ENCODE results near the gene ABI3BP. TPM values are rescaled to one million over a fixed set of nuclear protein-coding genes. Genes with fewer than 3 reads are reported as not detected.
"Not testable (repeated sequence)": the region's sequence is repeated elsewhere in the genome, so short reads cannot be mapped to it uniquely, and the experiment has no call there.

Gene ABI3BP
- total RNA-seq, 1 experiment from 2014 or later = 0.17 TPM

DNA sequence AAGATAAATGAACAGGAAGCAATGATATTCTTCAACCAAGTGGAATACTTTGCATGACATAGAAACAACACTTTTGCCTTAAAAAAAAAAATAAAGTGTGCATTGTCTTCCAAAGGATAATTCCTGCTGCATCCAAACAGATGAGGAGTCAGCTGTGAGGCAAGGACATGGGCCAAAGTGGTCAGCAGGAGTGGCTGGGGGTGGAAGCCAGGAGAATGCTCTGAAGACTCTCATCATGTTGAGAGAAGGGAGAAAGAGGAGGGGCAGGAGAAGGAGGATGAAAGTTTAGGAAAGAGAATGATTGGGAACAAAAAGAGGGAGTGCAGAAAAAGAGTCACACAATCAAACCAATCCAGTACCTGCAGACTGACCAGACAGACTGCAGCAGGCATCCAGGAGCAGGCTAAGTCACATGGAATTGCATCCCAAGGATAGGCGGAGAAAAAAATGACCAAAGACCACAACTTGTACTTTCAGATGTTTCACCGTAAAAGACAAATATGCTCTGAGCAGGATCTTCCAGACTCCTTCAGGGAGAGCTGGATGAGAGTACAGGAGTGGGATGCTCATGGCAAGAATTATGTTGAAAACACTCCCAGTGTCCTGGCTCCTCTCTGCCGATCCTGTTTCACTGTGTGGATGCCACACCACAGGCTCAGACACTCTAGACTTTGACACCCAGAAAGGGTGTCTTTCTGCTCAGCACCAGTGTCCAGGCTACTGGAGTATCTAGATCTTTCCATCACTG lies 11.9 kb downstream of the ABI3BP start:
- no peak for DNase-seq (ENCODE audit: low read depth)

DNA sequence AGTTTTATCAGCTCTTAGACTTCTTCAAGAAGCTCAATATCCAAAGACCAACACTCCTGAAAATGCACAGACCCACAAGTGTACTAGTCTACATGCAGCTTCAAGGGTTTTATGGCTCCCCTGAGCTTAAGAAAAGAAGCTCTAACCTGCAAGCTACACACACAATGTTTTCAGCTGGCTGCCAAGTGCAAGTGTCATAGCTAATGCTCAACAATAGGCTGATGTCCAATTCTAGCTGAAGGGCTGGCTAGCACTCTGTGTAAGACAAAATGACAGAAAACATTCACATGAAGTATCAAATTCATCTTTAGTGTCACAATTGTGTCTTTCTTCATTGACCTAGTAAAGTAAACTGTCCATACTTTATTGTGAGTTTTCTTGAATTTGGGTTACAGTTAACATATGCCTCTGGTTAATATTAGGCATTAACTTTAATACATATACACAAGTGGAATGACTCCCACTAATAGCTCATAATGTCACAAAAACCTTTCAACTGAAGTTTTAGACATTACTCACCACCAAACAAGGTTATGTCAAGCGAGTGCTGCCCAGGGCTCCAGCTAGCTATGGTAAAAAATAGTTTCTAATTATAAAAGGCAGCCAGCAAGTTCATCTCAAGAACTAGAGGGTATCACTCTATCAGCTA lies 15.1 kb downstream of the ABI3BP start:
- no peak for DNase-seq (ENCODE audit: low read depth)

DNA sequence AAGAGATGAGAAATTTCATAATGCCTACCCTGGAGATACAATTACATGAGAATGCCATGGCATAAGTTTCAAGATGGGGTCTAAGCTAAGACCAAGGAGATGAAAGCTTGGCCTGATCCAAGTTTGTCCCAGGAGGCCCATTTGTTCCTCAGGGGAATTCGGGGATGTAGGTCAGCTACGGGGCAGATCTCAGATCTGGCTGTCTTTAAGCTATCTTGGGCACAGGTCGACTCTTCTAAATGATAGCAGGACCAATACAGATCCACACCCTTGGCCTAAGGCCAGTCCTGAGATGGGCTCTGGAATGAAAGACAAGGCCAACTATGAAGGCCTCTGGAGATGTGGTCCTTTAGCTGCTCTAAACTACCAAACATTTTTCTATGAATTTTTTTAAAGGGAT lies 16.6 kb downstream of the ABI3BP start:
- no peak for DNase-seq (ENCODE audit: low read depth)

DNA sequence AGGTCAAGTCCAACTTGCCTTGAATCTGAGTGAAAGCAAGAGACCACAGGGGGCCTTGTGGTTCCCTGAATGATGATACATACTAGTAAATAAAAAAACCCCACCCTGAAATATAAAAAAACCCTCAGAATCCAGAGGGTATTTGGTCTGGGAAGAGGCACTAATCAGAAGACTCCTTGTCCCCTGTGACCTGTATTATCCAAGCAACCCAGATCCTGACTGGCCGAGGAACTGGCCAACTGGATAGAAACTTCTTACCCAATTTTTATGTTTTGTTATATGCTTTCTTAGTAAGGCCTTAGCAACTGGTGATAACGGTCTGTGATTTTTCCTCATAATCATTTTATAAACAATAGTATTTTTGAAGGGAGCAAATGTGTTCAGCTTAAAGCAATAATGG lies 17.5 kb downstream of the ABI3BP start:
- DNase-seq (ENCODE audit: low read depth) = no peak

DNA sequence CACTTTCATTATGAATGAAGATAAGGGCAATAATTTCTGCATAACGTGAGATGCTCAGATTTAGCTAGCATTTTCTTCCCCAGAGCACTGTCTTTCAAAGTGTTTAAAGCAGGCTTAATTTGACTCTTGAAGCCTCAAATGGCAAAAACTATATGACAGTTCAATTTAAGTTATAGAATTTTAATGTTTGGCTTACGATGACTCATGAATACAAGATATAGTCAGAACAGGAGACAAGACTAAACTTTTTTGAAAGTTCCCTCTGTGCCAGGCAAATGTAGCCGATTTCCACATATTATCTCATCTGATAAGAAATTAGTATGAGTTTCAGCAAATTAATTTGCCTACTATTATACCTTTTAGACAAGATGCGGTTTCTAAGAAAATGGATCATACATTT lies 19.6 kb downstream of the ABI3BP start:
- no peak for DNase-seq (ENCODE audit: low read depth)

DNA sequence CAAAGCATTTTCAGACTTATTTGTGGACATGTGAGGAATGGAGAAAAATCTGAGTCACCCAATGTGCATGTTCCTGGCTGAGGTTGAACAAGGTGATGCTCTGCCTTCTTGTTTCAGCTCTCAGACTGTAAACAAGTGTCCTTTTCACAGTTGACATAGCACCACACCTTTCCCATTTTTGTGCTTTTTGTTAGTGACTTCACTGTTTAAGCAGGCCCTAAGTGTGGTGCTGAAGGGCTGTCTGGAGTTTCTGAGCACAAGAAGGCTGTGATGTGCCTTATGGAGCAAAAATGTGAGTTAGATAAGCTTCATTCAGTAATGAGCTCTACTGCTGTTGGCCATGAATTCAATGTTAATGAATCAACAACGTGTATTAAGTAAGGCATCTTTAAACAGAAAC lies 20.4 kb downstream of the ABI3BP start:
- DNase-seq (ENCODE audit: low read depth) = no peak

DNA sequence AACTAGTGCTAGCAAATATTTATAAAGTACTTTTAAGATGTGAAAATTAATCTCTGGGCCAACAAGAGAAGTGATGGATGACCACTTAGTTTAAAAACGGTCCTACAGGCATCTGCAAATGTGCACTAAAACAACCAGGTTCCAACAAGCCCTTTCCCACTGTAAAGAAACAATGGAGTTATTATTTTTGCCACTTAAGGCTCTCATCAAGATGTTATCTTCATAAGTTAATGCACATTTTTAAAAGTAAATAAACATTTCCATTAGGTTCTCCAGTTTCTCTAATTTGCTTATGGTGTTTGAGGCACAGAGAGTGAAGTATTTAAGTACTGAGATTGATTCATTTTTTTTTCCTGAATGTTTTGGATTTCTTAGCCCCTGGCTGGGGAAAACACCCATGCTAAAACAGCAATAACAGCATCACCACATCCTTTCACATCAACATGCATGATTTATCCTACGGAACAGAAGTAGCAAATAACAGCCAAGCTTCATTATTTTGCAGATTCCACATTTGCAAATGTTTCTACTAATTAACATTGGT lies 20.8 kb downstream of the ABI3BP start:
- DNase-seq (ENCODE audit: low read depth) = no peak

DNA sequence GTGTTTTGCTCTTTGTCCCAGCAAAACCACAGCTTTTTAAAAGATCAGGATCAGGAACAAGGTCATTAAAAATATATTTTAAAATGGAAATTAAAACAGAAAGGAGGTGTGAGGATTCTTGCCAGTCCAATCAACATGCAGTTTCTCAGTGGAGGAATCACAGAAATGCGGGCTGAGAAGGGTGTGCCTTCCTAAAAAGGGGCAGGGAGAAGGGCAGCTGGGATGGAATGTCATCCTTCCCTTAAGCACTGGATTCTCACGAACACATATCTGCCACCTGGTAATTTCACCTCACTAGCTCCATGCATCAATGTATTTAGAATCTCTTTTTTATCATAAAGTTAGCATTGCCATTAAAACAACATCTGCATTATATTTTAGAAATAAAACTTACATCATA lies 21.4 kb downstream of the ABI3BP start:
- DNase-seq (ENCODE audit: low read depth) = no peak

DNA sequence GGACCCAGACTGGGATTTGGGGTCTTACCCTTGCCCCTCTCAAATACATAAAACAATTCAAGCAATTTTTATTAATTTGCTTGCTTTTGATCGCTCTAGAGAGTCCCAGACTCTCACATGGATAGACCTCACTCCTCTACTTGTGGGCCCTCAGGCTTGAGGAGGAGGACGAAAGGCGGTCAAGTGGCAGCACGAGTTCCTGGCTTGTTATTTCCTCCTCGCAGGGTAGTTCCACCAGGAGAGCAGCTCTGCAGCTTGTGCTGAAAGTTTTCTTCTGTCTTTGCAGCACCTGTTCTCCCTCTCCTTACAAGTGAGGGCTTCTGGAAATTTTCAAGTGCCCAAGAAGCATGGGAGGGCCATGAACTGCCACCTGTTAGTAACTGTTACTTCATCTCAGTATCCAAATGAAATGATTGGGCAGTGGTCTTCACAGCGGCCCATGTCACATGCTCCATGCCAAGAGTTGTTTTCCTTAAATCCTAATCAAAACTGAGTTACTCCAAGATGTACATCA lies 22.7 kb downstream of the ABI3BP start:
- no peak for DNase-seq (ENCODE audit: low read depth)

DNA sequence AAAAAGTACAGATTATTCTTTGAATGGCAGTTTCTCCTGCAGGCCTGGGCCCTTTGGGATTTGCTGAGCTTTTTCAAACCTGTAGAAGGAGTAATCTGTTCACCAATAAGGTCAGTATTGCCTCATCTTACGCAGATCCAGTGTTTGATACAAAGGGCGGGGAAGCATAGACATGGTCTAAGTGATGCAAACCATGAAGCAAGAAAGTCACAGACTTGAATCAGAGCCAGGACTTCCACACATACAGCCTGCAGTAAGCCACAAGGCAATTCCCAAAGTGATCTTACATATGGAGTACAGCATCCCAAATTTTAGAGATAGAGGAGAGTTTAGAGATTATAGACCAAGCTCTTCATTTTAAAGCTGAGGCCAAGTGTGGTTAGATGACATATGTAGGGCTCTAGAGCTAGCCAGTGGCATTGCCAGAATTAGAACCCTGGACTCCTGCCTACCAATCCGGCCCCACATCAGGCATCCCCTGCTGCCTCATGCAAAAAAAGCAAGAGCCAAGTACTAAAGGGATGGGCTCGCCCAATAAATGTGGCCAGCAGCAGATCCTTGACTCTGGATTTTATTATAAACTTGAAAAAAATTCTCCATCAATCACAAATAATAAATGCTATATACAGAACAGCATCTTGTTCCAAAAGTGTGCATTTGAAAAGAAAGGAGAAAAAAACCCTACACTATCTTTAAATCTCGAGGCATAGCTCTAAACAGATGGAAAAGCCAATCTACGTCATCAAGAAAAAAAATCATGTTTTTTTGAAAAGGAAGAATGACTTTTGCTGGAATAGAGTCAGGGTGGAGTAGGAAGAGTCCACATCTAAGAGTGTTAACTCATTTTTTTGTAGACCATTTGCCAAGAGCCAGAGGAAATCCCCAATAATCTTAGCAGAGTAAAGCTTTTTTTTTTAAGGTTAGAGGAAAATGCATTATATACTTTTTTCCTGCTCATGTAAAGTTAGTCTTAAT lies 24.0 kb downstream of the ABI3BP start:
- no peak for DNase-seq (ENCODE audit: low read depth)

DNA sequence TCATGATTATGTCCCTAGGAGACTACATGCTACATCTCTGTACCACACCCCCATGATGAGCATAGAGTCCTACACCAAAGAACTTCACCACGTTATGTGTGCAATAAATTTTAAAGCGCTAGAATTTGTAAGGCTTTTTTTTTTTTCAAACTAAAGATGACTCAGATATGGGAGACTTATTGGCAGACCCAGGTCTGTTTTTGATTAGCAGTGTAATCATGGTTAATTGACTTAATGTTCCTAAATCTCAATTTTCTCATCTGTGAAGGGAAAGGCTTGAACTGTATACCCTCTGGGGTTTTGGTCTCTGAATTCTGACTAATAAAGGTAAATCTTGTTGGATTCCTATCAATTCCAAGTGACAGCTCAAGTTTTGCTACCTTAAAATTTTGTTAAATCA lies 26.4 kb downstream of the ABI3BP start:
- DNase-seq (ENCODE audit: low read depth) = no peak

DNA sequence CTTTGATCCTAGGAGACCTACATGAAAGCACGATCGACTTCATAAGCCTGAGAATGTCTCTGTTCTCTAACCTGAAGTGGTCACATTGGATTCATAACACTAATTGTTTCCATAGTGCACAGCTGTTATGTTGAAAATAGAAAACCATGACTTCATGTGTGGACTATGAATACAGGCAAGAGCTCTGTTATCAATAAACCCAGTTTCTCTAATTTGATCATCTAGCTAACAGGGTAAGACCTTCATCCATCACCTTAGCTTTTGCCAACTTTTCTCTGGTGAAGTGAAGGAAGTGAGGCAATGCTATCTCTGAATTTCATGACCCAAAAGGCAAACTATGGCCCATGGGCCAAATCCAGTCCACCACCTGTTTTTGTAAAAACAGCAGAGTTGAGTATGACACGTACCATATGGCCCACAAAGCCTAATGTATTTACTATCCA lies 27.2 kb downstream of the ABI3BP start:
- no peak for DNase-seq (ENCODE audit: low read depth)

DNA sequence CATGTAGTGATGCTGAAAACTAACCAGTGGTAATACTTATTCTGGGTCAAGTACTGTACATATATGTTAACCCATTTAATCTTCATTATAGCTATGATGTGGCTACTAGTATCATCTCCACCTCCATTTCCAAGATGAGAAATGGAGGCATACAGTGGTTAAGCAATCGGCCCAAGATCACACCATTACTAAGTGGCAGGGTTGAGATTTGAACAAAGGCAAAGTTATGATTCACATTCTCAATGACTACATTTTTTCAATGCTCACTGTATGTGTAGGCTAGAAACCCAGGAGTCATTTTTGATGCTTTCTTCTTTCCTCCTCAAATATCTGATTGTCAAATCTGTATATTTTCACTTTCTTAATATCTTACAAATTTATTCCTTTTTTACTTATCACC lies 30.2 kb downstream of the ABI3BP start:
- no peak for DNase-seq (ENCODE audit: low read depth)

DNA sequence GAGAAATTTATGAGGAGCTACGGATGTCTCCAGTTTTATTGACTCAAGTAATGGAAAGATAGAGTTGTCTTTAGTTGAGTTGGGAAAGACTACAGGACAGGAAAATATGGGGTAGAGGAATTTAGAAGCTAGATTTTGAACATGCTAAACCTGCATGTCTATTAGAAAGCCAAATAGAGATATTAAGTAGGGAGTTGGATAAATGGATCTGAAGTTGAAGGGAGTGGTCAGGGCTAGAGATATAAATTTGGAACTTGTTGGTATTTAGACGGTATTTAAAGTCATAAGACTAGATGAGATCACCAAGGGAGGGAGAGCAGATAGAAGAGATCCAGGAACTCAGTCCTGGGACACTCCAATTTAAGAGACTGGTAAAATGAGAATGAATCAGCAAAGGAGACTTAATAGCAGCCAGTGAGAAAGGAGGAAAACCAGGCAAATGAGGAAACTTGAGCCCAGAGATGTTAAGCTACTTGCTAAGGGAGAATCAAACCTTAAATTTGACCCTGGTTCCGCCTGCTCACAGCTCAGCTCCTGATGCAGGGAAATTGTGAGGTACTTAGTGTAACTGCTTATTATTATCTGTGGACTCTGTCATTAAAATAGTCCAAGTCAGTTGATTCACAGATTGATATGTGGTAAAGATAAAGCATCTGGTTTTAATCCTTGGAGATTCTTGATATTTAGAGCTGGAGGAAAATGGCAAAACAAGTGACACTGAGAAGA lies 35.8 kb downstream of the ABI3BP start:
- no peak for DNase-seq (ENCODE audit: low read depth)

DNA sequence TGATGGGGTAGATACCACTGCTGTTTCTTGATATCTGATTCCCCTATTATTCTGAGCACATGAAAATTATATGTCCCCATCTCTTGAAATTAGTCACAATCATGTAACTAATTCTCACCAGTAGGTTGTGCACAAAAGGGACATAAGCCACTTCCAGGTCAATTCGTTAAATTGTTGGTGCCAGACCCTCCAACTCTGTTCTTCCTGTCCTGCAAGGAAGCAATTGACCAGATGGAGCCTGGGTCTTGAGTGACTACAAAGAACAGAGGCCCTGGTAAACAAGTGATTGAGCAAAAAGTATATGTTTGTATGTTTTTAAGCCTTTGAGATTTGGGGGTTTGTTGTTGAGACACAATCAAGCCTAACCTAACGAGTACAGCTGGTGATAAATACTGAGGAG lies 36.9 kb downstream of the ABI3BP start:
- DNase-seq (ENCODE audit: low read depth) = no peak

DNA sequence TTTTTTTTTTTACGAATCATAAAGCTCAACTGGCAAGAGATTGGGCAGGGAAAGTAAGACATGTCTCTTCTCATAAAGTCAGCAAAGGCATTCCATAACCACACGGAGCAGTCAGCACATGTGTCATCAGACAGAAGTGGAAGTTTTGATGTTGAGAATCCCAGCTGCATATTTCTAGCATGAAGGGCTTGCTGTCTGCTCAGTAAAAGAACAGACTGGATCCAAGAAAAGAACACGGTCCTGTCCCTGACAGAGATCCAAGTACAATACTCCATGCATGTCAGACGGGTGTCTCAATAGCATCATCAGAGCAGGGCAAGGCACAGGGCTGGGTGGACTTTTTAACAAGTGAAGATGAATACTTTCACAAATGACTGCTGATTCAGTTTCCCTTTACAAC lies 38.2 kb downstream of the ABI3BP start:
- DNase-seq (ENCODE audit: low read depth) = peak; percentile 52

DNA sequence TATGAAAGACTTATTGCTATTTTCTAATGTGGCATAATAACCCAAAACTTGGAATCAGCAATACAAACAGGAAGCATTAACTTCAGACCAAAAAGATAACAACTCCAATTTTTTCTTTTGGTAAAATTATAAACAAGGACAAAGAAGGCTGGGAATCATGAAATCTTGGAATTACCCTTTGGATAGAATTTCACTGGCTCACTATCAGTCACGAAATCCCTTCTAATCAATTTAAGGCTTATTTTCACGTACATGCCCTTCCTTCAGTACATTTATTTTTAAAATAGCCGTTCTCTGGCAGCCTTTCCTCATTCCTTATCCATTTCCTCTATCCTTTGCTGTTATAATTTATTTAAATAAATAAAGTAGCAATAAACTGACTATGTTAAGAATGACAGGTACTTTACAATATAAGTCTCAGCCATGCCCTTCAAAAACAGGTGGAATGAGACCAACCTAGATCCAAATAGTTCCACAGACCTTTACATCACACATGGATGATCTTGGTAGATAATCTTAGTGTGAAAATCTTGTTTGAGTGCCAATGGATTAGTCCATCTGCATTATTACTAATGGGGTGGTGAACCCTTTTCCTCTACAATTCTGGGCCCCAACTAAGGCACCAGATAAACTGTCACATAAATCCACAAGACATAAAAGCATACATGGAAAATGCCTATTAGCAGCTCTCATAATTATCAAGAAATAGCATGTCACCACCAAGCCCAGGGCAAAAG lies 38.9 kb downstream of the ABI3BP start:
- no peak for DNase-seq (ENCODE audit: low read depth)

DNA sequence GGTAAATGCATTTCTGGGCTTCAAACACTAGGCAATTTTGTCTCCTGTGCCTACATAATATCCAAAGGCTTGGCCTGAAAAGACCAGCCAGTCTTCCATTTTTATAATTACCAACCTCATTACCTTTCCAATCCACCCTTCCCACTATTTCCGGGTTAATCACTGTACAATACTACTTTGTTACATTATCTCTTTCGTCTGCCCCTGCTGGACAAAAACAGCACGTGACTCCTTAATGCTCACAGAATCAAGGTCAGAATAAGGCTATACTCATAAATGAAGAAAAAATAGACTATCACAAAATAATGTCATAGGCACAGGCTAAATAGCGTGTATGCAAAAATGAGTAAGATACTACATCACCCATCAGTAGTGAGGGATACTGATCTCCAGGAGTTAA lies 40.1 kb downstream of the ABI3BP start:
- DNase-seq (ENCODE audit: low read depth) = no peak

DNA sequence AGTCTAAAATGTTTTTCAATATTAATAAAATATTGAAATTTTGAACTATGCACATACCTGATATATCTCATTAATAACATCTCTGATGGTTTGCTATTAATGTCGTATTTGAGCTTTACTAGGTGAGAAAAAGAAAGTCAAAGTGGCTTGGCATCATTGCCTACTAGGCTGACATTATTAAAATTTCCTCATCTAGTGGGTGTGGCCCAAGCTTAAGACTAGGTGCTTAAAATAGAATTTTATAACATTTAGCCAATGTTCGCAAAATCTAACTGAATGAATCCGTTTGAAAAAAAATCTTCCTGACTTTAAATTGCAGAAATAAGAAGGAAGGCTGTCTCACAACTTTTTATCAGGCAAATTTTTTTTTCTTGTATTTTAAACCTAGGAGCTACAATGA lies 46.1 kb downstream of the ABI3BP start:
- DNase-seq (ENCODE audit: low read depth) = no peak

DNA sequence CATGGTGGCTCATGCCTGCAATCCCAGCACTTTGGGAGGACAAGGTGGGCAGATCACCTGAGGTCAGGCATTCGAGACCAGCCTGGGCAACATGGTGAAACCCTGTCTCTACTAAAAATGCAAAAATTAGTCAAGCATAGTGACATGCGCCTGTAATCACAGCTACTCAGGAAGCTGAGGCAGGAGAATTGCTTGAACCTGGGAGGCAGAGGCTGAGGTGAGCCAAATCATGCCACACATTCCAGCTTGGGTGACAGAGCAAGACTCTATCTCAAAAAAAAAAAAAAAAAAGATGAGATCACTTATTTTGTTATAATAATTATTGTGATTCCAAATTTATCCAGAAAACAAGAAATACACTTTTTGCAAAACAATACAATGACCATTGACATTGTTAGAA lies 47.1 kb downstream of the ABI3BP start:
- not testable (repeated sequence) for DNase-seq (ENCODE audit: low read depth)

DNA sequence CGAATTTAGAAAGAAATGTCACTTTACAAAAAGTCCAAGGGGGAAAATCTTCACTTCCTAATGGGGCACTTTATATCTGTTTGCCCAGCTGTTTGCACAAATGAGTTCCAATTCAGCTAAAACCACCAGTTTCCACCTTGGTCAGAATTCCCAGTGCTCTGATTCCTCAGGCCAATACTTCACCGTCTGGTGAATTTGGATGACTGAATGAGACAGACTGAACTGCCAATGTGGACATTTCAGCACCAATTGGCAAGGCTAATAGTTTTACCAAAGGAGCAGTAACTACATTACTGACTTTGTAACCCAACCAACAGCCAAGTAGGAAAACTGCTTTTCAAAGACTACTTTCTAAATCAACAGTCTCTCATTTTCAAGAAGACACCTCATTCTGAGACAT lies 51.8 kb downstream of the ABI3BP start:
- DNase-seq (ENCODE audit: low read depth) = no peak

Data from Daoy (cell line).